NOMO-1 treated with dmso at 0.1 percent for 144 hours (cell line): ENCODE data around the gene IL13.
"Not testable (repeated sequence)": the region's sequence is repeated elsewhere in the genome, so short reads cannot be mapped to it uniquely, and the experiment has no call there.

Experiments
- DNase-seq: peaks from one replicate; lab custom pipeline; 2025; ENCODE audit not compliant: unreplicated experiment; lab: John Stamatoyannopoulos, UW

Gene IL13

GRCh38 chr5:132657676-132658380, at the start of gene IL13:
IL13 (plus strand) TSS chr5:132658173; CDS start chr5:132658187, 14 bp downstream.
- DNase-seq, result no peak

- no peak for DNase-seq
Measured at GRCh38 chr5:132611965-132612364, 46.0 kb upstream of the IL13 start.

GRCh38 chr5:132612846-132613245, 45.1 kb upstream of the IL13 start:
- DNase-seq, result no peak

DNA sequence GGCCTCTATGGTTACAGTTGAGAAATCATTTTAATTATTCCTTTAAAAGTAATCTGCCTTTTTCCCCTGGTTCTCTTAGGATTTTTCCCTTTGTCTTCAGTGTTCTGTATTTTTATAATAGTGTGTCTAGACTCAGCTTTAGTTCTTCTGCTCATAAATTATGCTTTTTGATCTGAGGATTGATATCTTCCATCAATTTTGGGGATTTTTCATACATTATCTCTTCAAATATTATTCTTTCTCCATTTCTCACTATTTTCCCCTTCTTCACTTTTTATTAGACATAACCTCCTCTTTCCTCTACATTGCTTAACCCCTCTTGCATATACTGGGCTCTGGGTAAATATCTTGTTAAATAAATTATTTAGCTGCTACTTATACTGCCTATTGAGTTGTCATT, 36.3 kb upstream of the IL13 start:
- DNase-seq, result no peak

DNA sequence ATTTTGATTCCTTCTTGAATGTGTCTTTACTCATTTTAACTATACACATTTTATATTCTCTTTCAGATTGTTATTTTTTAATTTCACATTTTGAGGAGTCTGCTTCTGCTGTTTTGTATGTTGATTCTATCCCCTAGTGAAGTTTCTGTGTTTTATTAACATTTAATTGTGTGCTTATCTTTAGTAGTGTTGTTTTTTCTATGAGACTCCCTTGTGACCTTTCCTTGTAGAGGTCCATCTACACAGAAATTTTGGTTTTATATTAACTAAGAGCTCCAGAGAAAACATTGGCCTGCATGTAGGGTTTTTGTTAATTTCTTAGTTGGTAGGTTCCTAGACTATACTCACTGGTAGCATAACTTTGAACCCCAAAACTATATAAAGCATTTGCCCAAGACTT, 35.4 kb upstream of the IL13 start:
- DNase-seq, result no peak

- DNase-seq, result no peak
Measured at GRCh38 chr5:132627470-132627869, 30.5 kb upstream of the IL13 start.

DNA sequence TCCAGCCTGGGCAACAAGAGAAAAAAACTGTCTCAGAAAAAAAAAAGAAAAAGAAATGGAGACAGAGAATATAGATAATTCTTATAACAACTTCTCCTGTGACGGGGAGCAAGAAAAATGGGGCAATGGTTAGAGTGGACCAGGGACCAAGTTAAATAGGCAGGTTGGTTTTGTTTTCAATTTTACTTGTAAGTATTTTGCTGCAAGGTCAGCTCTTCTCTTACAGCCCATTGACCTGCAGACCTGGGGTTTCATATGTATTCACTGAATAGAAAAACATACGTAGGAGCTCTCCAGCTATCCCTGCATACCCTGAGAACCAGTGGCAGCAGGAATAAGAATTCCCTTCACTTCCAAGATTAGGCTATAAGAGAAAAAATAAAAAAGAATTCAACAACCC, 29.2 kb upstream of the IL13 start:
- DNase-seq, result no peak

DNA sequence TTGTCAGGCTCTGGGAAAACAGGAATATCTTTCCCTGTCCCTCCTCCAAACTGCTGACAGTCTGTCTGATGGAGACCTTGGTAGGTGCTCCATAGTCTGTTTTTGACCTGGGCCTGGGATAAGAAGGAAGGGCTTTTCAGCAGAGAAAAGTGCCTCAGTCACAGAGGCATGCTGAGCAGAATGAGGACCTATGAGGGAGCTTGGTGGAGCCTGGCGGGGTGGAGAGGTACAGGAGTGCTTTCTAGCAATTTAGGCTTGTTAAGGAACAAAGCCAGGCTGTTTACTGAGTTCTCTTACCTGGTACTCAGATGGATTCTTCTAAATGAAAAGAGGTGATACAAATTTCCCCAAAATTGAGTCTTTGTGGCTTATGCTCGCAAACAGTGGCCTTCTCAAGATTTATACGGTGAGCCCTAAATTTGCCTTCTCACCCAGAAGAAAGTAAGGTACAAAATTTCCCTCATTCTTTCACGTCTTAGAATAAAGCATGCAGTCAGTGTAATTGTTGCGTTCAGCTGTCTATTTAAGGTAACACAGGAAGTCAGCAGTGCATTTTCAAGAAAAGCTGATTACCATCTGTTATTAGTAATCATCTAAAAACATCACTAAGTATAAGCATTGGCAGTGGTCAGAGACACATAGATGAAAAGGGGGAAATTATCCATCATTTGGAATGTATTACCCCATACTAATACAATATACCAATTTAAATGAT, 28.6 kb upstream of the IL13 start:
- DNase-seq, result no peak

DNA sequence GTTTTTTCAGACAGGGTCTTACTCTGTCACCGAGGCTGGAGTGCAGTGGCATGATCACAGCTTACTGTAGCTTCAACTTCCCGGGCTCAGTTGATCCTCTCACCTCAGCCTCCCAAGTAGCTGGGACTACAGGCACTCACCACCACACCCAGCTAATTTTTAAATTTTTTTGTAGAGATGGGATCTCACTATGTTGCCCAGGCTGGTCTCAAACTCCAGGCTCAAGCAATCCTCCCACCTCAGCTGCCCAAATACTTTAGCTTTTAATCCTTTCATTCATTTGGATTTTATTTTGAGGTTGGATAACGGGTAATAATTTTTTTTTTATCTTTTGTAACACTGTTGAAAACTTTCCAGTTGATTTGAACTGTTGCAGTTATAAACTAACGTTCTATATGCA, 24.4 kb upstream of the IL13 start:
- not testable (repeated sequence) for DNase-seq

DNA sequence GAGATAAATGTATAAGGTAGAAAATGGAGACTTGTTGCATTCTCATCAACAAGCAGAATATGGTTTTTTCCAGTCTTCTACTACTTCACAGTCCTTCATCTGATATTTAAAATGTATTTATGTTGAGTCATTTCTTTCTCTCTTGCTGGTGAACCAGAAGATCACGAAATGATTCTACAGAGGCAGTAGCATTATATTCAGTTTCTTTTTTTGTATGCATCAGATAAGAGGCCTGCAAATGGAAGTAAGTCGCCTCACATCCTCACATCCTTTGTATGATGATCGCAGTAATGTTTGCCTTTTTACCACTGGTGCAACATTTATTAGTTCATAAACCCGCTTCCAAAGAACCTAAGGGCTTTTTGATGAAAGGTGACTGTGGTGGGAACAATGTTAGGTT, 22.1 kb upstream of the IL13 start:
- DNase-seq, result no peak

DNA sequence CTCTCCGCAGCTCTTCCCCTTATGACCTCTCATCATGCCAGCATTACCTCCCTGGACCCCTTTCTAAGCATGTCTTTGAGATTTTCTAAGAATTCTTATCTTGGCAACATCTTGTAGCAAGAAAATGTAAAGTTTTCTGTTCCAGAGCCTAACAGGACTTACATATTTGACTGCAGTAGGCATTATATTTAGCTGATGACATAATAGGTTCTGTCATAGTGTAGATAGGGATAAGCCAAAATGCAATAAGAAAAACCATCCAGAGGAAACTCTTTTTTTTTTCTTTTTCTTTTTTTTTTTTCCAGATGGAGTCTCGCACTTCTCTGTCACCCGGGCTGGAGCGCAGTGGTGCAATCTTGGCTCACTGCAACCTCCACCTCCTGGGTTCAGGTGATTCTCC, 20.7 kb upstream of the IL13 start:
- no peak for DNase-seq

GRCh38 chr5:132639706-132640130, 18.3 kb upstream of the IL13 start:
- no peak for DNase-seq

- no peak for DNase-seq
Measured at GRCh38 chr5:132640613-132641012, 17.4 kb upstream of the IL13 start.

- DNase-seq, result no peak
Measured at GRCh38 chr5:132641241-132641723, 16.7 kb upstream of the IL13 start.

DNA sequence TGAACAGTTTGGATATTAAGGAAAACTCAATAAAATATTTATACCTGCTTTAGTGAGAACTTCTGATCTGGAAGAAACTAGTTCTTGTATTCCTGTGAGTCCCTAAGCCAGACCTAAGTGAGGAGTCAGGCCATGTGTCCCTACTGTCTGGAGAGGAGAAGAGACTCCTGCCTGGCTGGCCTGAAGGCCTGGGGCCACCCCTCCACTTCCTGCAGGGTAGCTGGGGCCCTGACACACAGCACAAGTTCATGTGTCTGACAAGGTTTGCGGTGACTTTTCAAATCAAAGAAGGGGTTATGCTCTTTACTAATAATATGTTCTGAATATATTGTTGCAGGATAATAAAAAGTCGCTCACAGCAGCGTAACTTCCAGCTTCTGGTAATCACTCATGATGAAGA, 16.1 kb upstream of the IL13 start:
- DNase-seq, result no peak

DNA sequence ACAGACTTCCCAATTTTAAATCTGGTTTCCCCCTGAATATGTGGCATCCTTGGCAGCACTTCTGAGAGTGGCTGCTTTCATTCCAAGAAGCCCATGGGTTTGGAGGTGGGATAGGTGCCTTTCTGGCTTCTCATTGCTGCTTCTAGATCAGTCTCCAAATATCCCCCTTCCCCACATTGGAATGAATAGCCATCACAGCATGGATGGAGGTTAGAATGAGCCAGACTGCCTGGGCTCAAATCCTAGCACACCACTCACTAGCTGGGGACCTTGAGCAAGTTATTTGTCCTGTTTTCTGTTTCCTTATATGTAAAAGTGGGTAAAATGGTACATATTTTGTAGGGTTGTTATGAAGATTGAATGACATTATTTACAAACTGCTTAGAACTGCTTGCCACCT, 13.8 kb upstream of the IL13 start:
- no peak for DNase-seq

DNA sequence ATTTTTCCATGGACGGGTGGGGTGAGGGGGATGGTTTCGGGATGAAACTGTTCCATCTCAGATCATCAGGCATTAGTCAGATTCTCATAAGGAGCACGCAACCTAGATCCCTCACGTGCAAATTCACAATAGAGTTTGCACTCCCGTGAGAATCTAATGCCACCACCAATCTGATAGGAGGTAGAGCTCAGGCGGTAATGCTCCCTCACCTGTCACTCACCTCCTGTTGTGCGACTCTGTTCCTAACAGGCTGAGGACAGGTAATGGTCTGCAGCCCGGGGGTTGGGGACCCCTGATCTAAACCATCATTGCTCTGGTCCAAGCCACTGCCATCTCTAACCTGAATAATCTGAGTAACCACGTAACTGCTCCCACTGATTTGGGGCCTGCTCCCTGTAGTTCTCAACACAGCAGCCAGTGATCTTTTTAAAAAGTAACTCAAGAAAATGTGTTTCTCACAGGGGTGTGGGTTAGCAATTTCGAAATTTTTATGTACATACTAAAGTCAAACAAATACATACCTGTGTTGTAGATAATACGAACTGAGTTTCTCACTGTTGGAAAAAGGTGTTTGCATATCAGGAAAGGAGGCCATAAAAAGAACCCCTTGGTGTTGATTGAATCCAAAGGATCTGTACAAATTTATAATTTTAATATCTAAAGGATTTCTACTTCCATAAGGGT, 11.2 kb upstream of the IL13 start:
- no peak for DNase-seq

- DNase-seq, result no peak
Measured at GRCh38 chr5:132647473-132647872, 10.5 kb upstream of the IL13 start.

DNA sequence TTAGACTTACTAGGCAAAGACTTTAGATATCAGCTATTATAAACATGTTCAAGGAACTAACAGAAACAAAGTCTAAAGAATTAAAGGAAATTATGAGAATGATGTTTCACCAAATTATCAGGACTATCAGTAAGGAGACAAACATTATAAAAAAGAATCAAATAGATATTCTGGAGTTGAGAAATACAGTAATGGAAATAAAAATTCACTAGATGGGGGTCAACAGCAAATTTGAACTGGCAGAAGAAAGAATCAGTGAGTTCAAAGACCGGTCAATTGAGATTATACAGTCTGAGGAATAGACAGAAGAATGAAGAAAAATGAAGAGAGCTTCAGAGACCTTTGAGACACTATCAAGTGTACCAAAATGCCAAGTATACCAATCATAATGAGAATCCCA, 9.6 kb upstream of the IL13 start:
- no peak for DNase-seq

GRCh38 chr5:132651838-132652469, 6.0 kb upstream of the IL13 start:
- no peak for DNase-seq

DNA sequence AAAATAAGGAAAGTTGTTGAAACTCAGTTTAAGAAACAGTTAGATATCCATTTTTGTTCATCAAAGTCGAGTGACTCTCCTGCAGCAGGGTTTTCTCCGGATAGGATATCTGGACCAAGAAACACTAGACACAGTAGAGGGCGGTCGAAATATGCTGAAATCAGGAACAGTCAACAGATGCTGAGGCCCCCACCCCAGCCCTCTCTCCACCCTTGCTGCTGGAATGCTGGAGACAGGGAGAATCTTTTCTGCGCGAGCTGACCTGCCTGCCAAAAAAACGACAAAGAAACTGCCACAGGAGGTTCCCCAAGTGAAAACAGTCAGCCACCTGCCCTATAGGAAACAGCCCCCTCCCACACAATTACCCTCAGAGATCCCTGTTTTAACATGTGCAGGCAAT, 4.3 kb upstream of the IL13 start:
- DNase-seq, result no peak
